Large intestine (tissue), 3 donors: ENCODE measurements around the gene HS3ST3A1. TPM values are rescaled to one million over a fixed set of nuclear protein-coding genes. Genes with fewer than 3 reads are reported as not detected.
A peak's percentile ranks its signal among the peaks of the same experiment; 100 is the strongest.

Experiments
- DNase-seq, 2 donors: peaks; one replicate each; pipeline versions ENCODE4 v3.0.0 to v3.0.0-alpha.2; 2013
- H3K27ac ChIP-seq: one replicate; pipeline ENCODE4 v1.5.1; 2013; ENCODE audit warnings: low read length
- H3K27me3 ChIP-seq: 2 replicates; pipeline ENCODE4 v1.6.1; 2013; ENCODE audit warnings: low read length; ENCODE audit not compliant: control insufficient read depth, insufficient read depth
- H3K36me3 ChIP-seq: 2 replicates; pipeline ENCODE4 v1.6.1; 2013; ENCODE audit warnings: low read length; ENCODE audit not compliant: control insufficient read depth, insufficient read depth
- H3K4me1 ChIP-seq: one replicate; pipeline ENCODE4 v1.6.1; 2013; ENCODE audit warnings: low read length; ENCODE audit not compliant: control insufficient read depth, insufficient read depth
- H3K4me3 ChIP-seq: one replicate; pipeline ENCODE4 v1.5.1; 2013; ENCODE audit warnings: low read length
- H3K9me3 ChIP-seq: one replicate; pipeline ENCODE4 v1.6.1; 2013; ENCODE audit warnings: mild to moderate bottlenecking, low read depth, low read length, moderate library complexity; ENCODE audit not compliant: control insufficient read depth
- WGBS: methylation state at CpG from one replicate; pipeline ENCODE4 v1.1.5; 2013; ENCODE audit warnings: low lambda C conversion rate; ENCODE audit not compliant: insufficient coverage; 5-methylcytosine and 5-hydroxymethylcytosine counted together
- polyA plus RNA-seq: library from polyadenylated mRNA; unstranded; fragments of 120-200 nt; gene quantifications from one replicate; pipeline ENCODE4 v1.2.1, GENCODE V29; 2013

The HS3ST3A1 gene
- polyA plus RNA-seq, 1 donor = 0.27 TPM

GRCh38 chr17:13590441-13590840, 11.3 kb downstream of the HS3ST3A1 start:
- DNase-seq = no peak
- no peaks in the 10 kb centered on the region for H3K4me1 ChIP-seq
- H3K27me3 ChIP-seq = peaks cover 12% of the 10 kb centered on the region
- WGBS = 100% methylated on average over 1 of the region's 1 CpG
- no peak overlapping the region for H3K27ac ChIP-seq
- no peaks in the 10 kb centered on the region for H3K36me3 ChIP-seq
- H3K4me3 ChIP-seq = no peak overlapping the region
- no peaks in the 10 kb centered on the region for H3K9me3 ChIP-seq

GRCh38 chr17:13589658-13590057, 12.1 kb downstream of the HS3ST3A1 start:
- no peak overlapping the region for H3K27ac ChIP-seq
- peaks cover 9% of the 10 kb centered on the region for H3K27me3 ChIP-seq
- no peaks in the 10 kb centered on the region for H3K4me1 ChIP-seq
- no peaks in the 10 kb centered on the region for H3K36me3 ChIP-seq
- no peak overlapping the region for H3K4me3 ChIP-seq
- WGBS = no CpG with 5 or more reads among the region's 6 CpGs
- no peaks in the 10 kb centered on the region for H3K9me3 ChIP-seq
- DNase-seq = peak in 1 of 2 donors; percentile 14

GRCh38 chr17:13587487-13588338, 14.0 kb downstream of the HS3ST3A1 start:
- 100% methylated on average over 1 of the region's 4 CpGs for WGBS
- Histone ChIP-seq H3K36me3 (no peaks in the 10 kb centered on the region), H3K9me3 (no peaks in the 10 kb centered on the region), H3K4me1 (no peaks in the 10 kb centered on the region), H3K27ac (no peak overlapping the region), H3K4me3 (no peak overlapping the region), H3K27me3 (no peaks in the 10 kb centered on the region)
- no peak for DNase-seq

- Histone ChIP-seq H3K4me1 (no peaks in the 10 kb centered on the region), H3K4me3 (no peak overlapping the region), H3K36me3 (no peaks in the 10 kb centered on the region), H3K27me3 (no peaks in the 10 kb centered on the region), H3K27ac (no peak overlapping the region), H3K9me3 (no peaks in the 10 kb centered on the region)
- no peak for DNase-seq
- no CpG with 5 or more reads among the region's 3 CpGs for WGBS
Observed at GRCh38 chr17:13584701-13585080, 17.0 kb downstream of the HS3ST3A1 start.

- no peaks in the 10 kb centered on the region for H3K27me3 ChIP-seq
- H3K27ac ChIP-seq = no peak overlapping the region
- no peak overlapping the region for H3K4me3 ChIP-seq
- H3K4me1 ChIP-seq = no peaks in the 10 kb centered on the region
- DNase-seq = no peak
- WGBS = 90% methylated on average over 2 of the region's 3 CpGs
- H3K9me3 ChIP-seq = no peaks in the 10 kb centered on the region
- no peaks in the 10 kb centered on the region for H3K36me3 ChIP-seq
Observed at GRCh38 chr17:13583996-13584700, 17.6 kb downstream of the HS3ST3A1 start.

GRCh38 chr17:13582776-13583547, 18.8 kb downstream of the HS3ST3A1 start:
- H3K27ac ChIP-seq = no peak overlapping the region
- H3K9me3 ChIP-seq = no peaks in the 10 kb centered on the region
- H3K27me3 ChIP-seq = no peaks in the 10 kb centered on the region
- no peak overlapping the region for H3K4me3 ChIP-seq
- 53% methylated on average over 2 of the region's 9 CpGs for WGBS
- H3K4me1 ChIP-seq = no peaks in the 10 kb centered on the region
- H3K36me3 ChIP-seq = no peaks in the 10 kb centered on the region
- DNase-seq = no peak

GRCh38 chr17:13581925-13582324, 19.8 kb downstream of the HS3ST3A1 start:
- Histone ChIP-seq H3K27ac (no peak overlapping the region), H3K4me1 (no peaks in the 10 kb centered on the region), H3K36me3 (no peaks in the 10 kb centered on the region), H3K27me3 (no peaks in the 10 kb centered on the region), H3K9me3 (no peaks in the 10 kb centered on the region), H3K4me3 (no peak overlapping the region)
- WGBS = 29% methylated on average over 3 of the region's 3 CpGs
- DNase-seq = no peak

- Histone ChIP-seq H3K4me3 (no peak overlapping the region), H3K9me3 (no peaks in the 10 kb centered on the region), H3K27me3 (no peaks in the 10 kb centered on the region), H3K4me1 (no peaks in the 10 kb centered on the region), H3K36me3 (no peaks in the 10 kb centered on the region), H3K27ac (no peak overlapping the region)
- 100% methylated on average over 1 of the region's 8 CpGs for WGBS
- no peak for DNase-seq
Observed at GRCh38 chr17:13580790-13581189, 20.9 kb downstream of the HS3ST3A1 start.

GRCh38 chr17:13576661-13577526, 24.8 kb downstream of the HS3ST3A1 start:
- no peaks in the 10 kb centered on the region for H3K36me3 ChIP-seq
- no peak overlapping the region for H3K4me3 ChIP-seq
- H3K4me1 ChIP-seq = no peaks in the 10 kb centered on the region
- H3K27me3 ChIP-seq = no peaks in the 10 kb centered on the region
- no peaks in the 10 kb centered on the region for H3K9me3 ChIP-seq
- no CpG with 5 or more reads among the region's 3 CpGs for WGBS
- DNase-seq = no peak
- no peak overlapping the region for H3K27ac ChIP-seq
